Measurements from ENCODE around the gene TFDP3.

Gene TFDP3

GRCh38 chrX:133246921-133247320 lies 28.8 kb upstream of the TFDP3 start:
- Histone ChIP-seq H3K9me3 (ENCODE audit: control insufficient read depth, insufficient read depth, low read length) (no peaks in the 10 kb centered on the region; the same call in 1 of the 2 replicates), H3K36me3 (ENCODE audit: control insufficient read depth, low read length) (no peaks in the 10 kb centered on the region), H3K27ac (ENCODE audit: low read depth, low read length) (no peak overlapping the region), H3K4me3 (ENCODE audit: low read length) (no peak overlapping the region), H3K4me2 (ENCODE audit: low read length) (no peak overlapping the region), H3K79me2 (ENCODE audit: control insufficient read depth, low read length) (no peaks in the 10 kb centered on the region), H3K27me3 (ENCODE audit: control insufficient read depth, low read length) (no peaks in the 10 kb centered on the region), H4K20me1 (ENCODE audit: control insufficient read depth, insufficient read depth, low read depth, low read length) (no peaks in the 10 kb centered on the region), H3K4me1 (ENCODE audit: control insufficient read depth, low read length) (no peaks in the 10 kb centered on the region), H3K9me2 (replicated peaks; ENCODE audit: control insufficient read depth, low read length) (no peaks in the 10 kb centered on the region), H3F3A (ENCODE audit: control insufficient read depth, insufficient read depth) (no peaks in the 10 kb centered on the region)
- TF ChIP-seq EZH2phosphoT487 (IDR thresholded peaks at IDR 0.05; ENCODE audit: borderline replicate concordance, low read length) (no peak), CTCF (IDR thresholded peaks at IDR 0.05; ENCODE audit: low read depth, low read length, poor library complexity, severe bottlenecking) (no peak)

- Histone ChIP-seq H3K4me3 (ENCODE audit: low read length) (no peak overlapping the region), H3K9me2 (replicated peaks; ENCODE audit: control insufficient read depth, low read length) (no peaks in the 10 kb centered on the region), H3K9me3 (ENCODE audit: control insufficient read depth, insufficient read depth, low read length) (no peaks in the 10 kb centered on the region), H3K27me3 (ENCODE audit: control insufficient read depth, low read length) (no peaks in the 10 kb centered on the region), H3K36me3 (ENCODE audit: control insufficient read depth, low read length) (no peaks in the 10 kb centered on the region), H4K20me1 (ENCODE audit: control insufficient read depth, insufficient read depth, low read depth, low read length) (no peaks in the 10 kb centered on the region), H3K4me1 (ENCODE audit: control insufficient read depth, low read length) (no peaks in the 10 kb centered on the region), H3K4me2 (ENCODE audit: low read length) (no peak overlapping the region), H3K27ac (ENCODE audit: low read depth, low read length) (no peak overlapping the region), H3F3A (ENCODE audit: control insufficient read depth, insufficient read depth) (no peaks in the 10 kb centered on the region), H3K79me2 (ENCODE audit: control insufficient read depth, low read length) (no peaks in the 10 kb centered on the region)
- TF ChIP-seq CTCF (IDR thresholded peaks at IDR 0.05; ENCODE audit: low read depth, low read length, poor library complexity, severe bottlenecking) (no peak), EZH2phosphoT487 (IDR thresholded peaks at IDR 0.05; ENCODE audit: borderline replicate concordance, low read length) (no peak)
These were observed 17.7 kb upstream of the TFDP3 start for GRCh38 chrX:133235830-133236229.

GRCh38 chrX:133232331-133232730 lies 14.2 kb upstream of the TFDP3 start:
- TF ChIP-seq EZH2phosphoT487 (IDR thresholded peaks at IDR 0.05; ENCODE audit: borderline replicate concordance, low read length), result no peak
- no peak for TF ChIP-seq CTCF (IDR thresholded peaks at IDR 0.05; ENCODE audit: low read depth, low read length, poor library complexity, severe bottlenecking)
- no peaks in the 10 kb centered on the region for H3K27me3 ChIP-seq (ENCODE audit: control insufficient read depth, low read length)

GRCh38 chrX:133229361-133229760 lies 11.2 kb upstream of the TFDP3 start:
- Histone ChIP-seq H3K4me3 (ENCODE audit: low read length) (no peak overlapping the region), H4K20me1 (ENCODE audit: control insufficient read depth, insufficient read depth, low read depth, low read length) (no peaks in the 10 kb centered on the region), H3F3A (ENCODE audit: control insufficient read depth, insufficient read depth) (no peaks in the 10 kb centered on the region), H3K9me3 (ENCODE audit: control insufficient read depth, insufficient read depth, low read length) (no peaks in the 10 kb centered on the region), H3K9me2 (replicated peaks; ENCODE audit: control insufficient read depth, low read length) (no peaks in the 10 kb centered on the region), H3K4me2 (ENCODE audit: low read length) (no peak overlapping the region), H3K79me2 (ENCODE audit: control insufficient read depth, low read length) (no peaks in the 10 kb centered on the region), H3K27ac (ENCODE audit: low read depth, low read length) (no peak overlapping the region), H3K27me3 (ENCODE audit: control insufficient read depth, low read length) (no peaks in the 10 kb centered on the region), H3K36me3 (ENCODE audit: control insufficient read depth, low read length) (no peaks in the 10 kb centered on the region), H3K4me1 (ENCODE audit: control insufficient read depth, low read length) (no peaks in the 10 kb centered on the region)
- TF ChIP-seq EZH2phosphoT487 (IDR thresholded peaks at IDR 0.05; ENCODE audit: borderline replicate concordance, low read length) (no peak), CTCF (IDR thresholded peaks at IDR 0.05; ENCODE audit: low read depth, low read length, poor library complexity, severe bottlenecking) (no peak)

More at GRCh38 chrX:133232331-133232730, 14.2 kb upstream of the TFDP3 start:
- no peaks in the 10 kb centered on the region for H4K20me1 ChIP-seq (ENCODE audit: control insufficient read depth, insufficient read depth, low read depth, low read length)
- H3K36me3 ChIP-seq (ENCODE audit: control insufficient read depth, low read length), result no peaks in the 10 kb centered on the region
- H3K9me2 ChIP-seq (replicated peaks; ENCODE audit: control insufficient read depth, low read length), result no peaks in the 10 kb centered on the region
- H3K4me3 ChIP-seq (ENCODE audit: low read length), result no peak overlapping the region
- H3K79me2 ChIP-seq (ENCODE audit: control insufficient read depth, low read length), result no peaks in the 10 kb centered on the region
- no peak overlapping the region for H3K4me2 ChIP-seq (ENCODE audit: low read length)
- H3K27ac ChIP-seq (ENCODE audit: low read depth, low read length), result no peak overlapping the region
- no peaks in the 10 kb centered on the region for H3K9me3 ChIP-seq (ENCODE audit: control insufficient read depth, insufficient read depth, low read length)
- no peaks in the 10 kb centered on the region for H3K4me1 ChIP-seq (ENCODE audit: control insufficient read depth, low read length)
- no peaks in the 10 kb centered on the region for H3F3A ChIP-seq (ENCODE audit: control insufficient read depth, insufficient read depth)

Data from DOHH2 (cell line).